Testis (tissue), 3 donors: ENCODE data around the gene PPY. TPM values are rescaled to one million over a fixed set of nuclear protein-coding genes. Genes with fewer than 3 reads are reported as not detected.

ENCODE experiments used
- DNase-seq: peaks from one replicate; pipeline ENCODE4 v3.0.0-alpha.2; 2019
- H3K27ac ChIP-seq, 2 donors: fragments of 200-600 bp; sonication (generic); one replicate each; pipeline ENCODE4 v1.5.1; 2019
- H3K27me3 ChIP-seq: fragments of 200-600 bp; sonication (generic); one replicate; pipeline ENCODE4 v1.5.1; 2019
- H3K36me3 ChIP-seq: fragments of 200-600 bp; sonication (generic); one replicate; pipeline ENCODE4 v1.5.1; 2017; ENCODE audit warnings: low read depth; ENCODE audit errors: missing control alignments
- H3K4me1 ChIP-seq: fragments of 200-600 bp; sonication (generic); one replicate; pipeline ENCODE4 v1.5.1; 2019
- H3K4me3 ChIP-seq, 2 donors: fragments of 200-600 bp; sonication (generic); one replicate each; pipeline ENCODE4 v1.5.1; 2017 to 2019
- H3K9me3 ChIP-seq: fragments of 200-600 bp; sonication (generic); one replicate; pipeline ENCODE4 v1.5.1; 2017
- POLR2A ChIP-seq: fragments of 450-650 bp; IDR thresholded peaks from one replicate; pipeline ENCODE4 v1.6.1; 2017; ENCODE audit warnings: antibody characterized with exemption, mild to moderate bottlenecking, moderate library complexity
- WGBS, 2 donors: methylation state at CpG; one replicate each; pipeline ENCODE4 v1.1.5; 2018; 5-methylcytosine and 5-hydroxymethylcytosine counted together
- intact Hi-C: fragments of 100-400 bp; cut with DNase I; formaldehyde crosslinking; loops from one replicate; pipeline ENCODE4 v1.15.1; 2023; ENCODE audit warnings: low total_unique reads
- polyA plus RNA-seq: library from polyadenylated mRNA; stranded (reverse); fragments of 350-450 nt; fragmentation: Illumina TruSeq; extraction: RNeasy Lipid Tissue Mini Kit (QIAGEN cat#74804); gene quantifications from one replicate; pipeline ENCODE4 v1.2.3, GENCODE V29; 2014; ENCODE audit warnings: low read depth, low replicate concordance; ENCODE audit not compliant: insufficient read depth
- total RNA-seq, 2 donors: library from RNA; depleted of rRNA; stranded (reverse); fragments of >200 nt; gene quantifications; one replicate each; pipeline ENCODE4 v1.2.3, GENCODE V29; 2016
- TF ChIP-seq, protein P1 (sequence below), 3 experiments: fragments of 450-650 bp in 2 of 3; fragments of 200-600 bp in 1 of 3; sonication (generic) in 1 of 3; IDR thresholded peaks; one replicate each; pipeline ENCODE4 v1.5.1; 2016 to 2019; ENCODE audit warnings: antibody characterized with exemption in 3 of 3, mild to moderate bottlenecking in 2 of 3, moderate library complexity in 1 of 3

PPY gene
- total and polyA plus RNA-seq, 3 donors from 2014 or later = 0.99 TPM; not detected in 2

DNA sequence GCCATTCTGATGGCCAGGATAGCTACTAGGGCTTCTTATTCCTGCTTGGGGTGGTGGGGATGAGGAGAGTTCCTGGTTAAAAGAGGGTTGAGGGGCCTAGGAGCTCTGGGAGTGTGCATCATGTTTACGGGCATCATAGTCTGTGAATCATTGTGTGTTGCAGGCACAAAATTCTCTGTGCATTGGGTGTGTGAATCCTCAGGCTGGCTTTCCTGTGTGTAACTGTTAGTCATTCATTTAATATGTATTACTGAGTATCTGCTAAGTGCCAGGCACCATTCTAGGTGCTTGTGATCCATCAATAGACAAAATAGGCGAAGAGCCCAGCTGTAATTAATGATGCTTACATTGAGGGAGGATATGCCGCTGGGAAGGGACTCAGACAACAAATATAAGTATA lies 5.8 kb downstream of the PPY start:
- TF ChIP-seq, protein P1, sequence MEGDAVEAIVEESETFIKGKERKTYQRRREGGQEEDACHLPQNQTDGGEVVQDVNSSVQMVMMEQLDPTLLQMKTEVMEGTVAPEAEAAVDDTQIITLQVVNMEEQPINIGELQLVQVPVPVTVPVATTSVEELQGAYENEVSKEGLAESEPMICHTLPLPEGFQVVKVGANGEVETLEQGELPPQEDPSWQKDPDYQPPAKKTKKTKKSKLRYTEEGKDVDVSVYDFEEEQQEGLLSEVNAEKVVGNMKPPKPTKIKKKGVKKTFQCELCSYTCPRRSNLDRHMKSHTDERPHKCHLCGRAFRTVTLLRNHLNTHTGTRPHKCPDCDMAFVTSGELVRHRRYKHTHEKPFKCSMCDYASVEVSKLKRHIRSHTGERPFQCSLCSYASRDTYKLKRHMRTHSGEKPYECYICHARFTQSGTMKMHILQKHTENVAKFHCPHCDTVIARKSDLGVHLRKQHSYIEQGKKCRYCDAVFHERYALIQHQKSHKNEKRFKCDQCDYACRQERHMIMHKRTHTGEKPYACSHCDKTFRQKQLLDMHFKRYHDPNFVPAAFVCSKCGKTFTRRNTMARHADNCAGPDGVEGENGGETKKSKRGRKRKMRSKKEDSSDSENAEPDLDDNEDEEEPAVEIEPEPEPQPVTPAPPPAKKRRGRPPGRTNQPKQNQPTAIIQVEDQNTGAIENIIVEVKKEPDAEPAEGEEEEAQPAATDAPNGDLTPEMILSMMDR (IDR thresholded peaks at IDR 0.05) = no peak
- TF ChIP-seq POLR2A = no peak
- 96 to 97% methylated on average over 3 of the region's 3 CpGs for WGBS, 2 donors

DNA sequence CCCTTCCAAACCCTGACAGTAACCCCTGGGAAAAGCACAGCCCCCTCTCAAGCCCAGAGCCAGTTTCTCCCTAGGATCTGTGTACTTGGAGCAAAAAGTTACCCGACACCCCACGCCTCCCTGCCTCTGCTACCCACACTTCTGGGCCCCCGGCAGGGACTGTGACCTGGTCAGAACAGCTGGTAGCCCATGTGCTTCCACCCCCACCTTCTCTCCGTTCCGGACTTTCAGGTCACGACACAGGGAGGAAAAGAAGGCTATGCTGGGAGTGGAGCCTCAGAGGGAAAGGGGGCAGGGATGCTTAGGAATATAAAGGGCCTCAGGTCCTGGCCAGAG lies 6.4 kb downstream of the PPY start:
- H3K4me1 ChIP-seq = peaks cover 4% of the 10 kb centered on the region
- 52 to 75% methylated on average over 6 of the region's 6 CpGs for WGBS, 2 donors
- no peak overlapping the region for H3K4me3 ChIP-seq
- intact Hi-C loops = no loop called here
- H3K27me3 ChIP-seq = no peaks in the 10 kb centered on the region
- H3K9me3 ChIP-seq = no peaks in the 10 kb centered on the region
- TF ChIP-seq, protein P1 (IDR thresholded peaks at IDR 0.05) = no peak
- DNase-seq = no peak
- H3K27ac ChIP-seq = no peak overlapping the region
- H3K36me3 ChIP-seq = no peaks in the 10 kb centered on the region

More for the DNA sequence above, 5.8 kb downstream of the PPY start:
- no peak overlapping the region for H3K4me3 ChIP-seq
- H3K27me3 ChIP-seq = no peaks in the 10 kb centered on the region
- H3K27ac ChIP-seq = no peak overlapping the region
- H3K4me1 ChIP-seq = peaks cover 4% of the 10 kb centered on the region
- H3K9me3 ChIP-seq = no peaks in the 10 kb centered on the region
- no peaks in the 10 kb centered on the region for H3K36me3 ChIP-seq
- intact Hi-C loops = no loop called here
- DNase-seq = no peak

DNA sequence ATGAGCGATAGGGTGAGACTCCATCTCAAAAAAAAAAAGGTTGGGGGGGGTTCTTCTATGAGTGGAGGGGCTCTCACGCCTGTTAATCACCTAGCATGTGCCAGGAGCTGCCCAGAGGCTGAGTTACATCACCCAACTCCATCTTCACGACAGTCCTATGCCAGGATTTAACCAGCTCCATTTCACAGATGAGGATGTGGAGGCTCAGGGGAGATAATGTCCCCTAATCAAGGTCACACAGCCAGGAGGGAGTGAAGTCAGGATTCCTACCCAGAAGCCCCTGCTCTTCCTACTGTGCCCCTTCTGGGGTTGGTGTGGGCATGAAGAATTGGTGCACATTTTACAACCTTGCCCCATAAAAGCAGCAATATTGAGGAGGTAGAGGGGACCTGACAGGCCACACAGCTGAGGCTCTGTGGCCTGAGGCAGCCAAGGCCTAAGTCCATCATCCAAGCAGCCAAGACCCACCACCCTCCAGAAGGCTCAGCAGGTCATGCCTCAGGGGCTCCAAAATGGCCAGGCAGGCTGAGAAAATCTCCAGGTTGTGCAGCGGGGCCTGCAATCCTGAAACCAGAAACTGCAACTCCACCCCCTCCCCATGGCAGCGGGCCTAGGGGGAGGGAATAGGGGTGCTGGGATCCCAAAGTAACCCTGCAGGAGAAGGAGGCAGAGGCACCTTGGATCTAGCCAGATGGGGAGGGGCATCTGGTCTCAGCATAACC lies 6.9 kb downstream of the PPY start:
- Histone ChIP-seq H3K9me3 (no peaks in the 10 kb centered on the region), H3K27ac (no peak overlapping the region), H3K4me1 (peaks cover 4% of the 10 kb centered on the region), H3K36me3 (no peaks in the 10 kb centered on the region), H3K27me3 (no peaks in the 10 kb centered on the region), H3K4me3 (no peak overlapping the region)
- DNase-seq = no peak
- no peak for TF ChIP-seq POLR2A
- TF ChIP-seq, protein P1 (IDR thresholded peaks at IDR 0.05) = no peak
- WGBS, 2 donors = 82 to 85% methylated on average over 3 to 5 of the region's 5 CpGs
- intact Hi-C loops = no loop called here

DNA sequence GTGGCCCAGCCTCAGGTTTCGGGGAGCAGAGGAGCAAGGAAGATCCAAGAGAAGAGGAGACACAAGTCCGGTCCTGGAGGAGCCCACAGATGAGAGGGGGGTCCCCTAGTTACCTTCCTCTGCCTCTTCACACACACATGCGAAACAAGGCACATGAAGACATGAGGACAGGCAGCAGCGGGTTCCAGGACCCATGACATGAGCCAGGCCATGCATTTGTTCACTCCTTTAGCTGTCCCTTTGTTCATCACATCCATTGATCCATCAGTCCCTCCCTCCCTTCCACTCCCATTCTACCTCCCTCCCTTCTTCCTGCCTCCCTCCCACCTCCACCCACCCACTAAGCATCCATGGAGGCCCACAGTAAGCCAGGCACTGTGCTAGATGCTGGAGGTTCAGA lies 9.4 kb downstream of the PPY start:
- no peak overlapping the region for H3K4me3 ChIP-seq
- no peaks in the 10 kb centered on the region for H3K36me3 ChIP-seq
- no peaks in the 10 kb centered on the region for H3K27me3 ChIP-seq
- H3K4me1 ChIP-seq = peaks cover 2% of the 10 kb centered on the region
- intact Hi-C loops = no loop called here
- H3K27ac ChIP-seq = no peak overlapping the region
- H3K9me3 ChIP-seq = no peaks in the 10 kb centered on the region
- 88 to 93% methylated on average over 4 of the region's 4 CpGs for WGBS, 2 donors
- TF ChIP-seq POLR2A = no peak
- TF ChIP-seq, protein P1 (IDR thresholded peaks at IDR 0.05) = no peak
- DNase-seq = no peak

DNA sequence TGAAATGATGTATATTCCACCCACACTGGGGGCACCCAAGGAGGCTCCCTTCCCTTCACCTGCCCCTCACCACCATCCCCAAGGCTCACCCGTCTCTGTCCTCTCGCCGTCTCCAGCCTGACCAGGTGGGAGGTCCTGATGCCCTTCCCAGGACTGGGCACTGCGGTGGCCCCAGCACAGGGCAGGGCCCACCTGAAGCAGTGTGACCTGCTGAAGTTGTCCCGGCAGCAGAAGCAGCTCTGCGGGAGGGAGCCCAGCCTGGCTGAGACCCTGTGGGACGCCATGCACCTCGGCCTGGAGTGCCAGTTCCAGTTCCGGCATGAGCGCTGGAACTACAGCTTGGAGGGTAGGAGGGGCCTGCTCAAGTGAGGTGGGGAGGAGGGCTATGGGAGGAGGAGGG lies 9.9 kb downstream of the PPY start:
- Histone ChIP-seq H3K9me3 (no peaks in the 10 kb centered on the region), H3K27ac (no peak overlapping the region), H3K4me1 (no peaks in the 10 kb centered on the region), H3K36me3 (no peaks in the 10 kb centered on the region), H3K4me3 (no peak overlapping the region), H3K27me3 (no peaks in the 10 kb centered on the region)
- WGBS, 2 donors = 80 to 93% methylated on average over 10 of the region's 10 CpGs
- intact Hi-C loops = no loop called here
- no peak for DNase-seq
- TF ChIP-seq POLR2A = no peak
- TF ChIP-seq, protein P1 (IDR thresholded peaks at IDR 0.05) = no peak
